GM23248 (cell line): ENCODE measurements around the gene EMC9. TPM values are rescaled to one million over a fixed set of nuclear protein-coding genes. Genes with fewer than 3 reads are reported as not detected.

ENCODE experiments used
- DNase-seq: peaks from one replicate; pipeline ENCODE4 v3.0.0-alpha.2; 2015
- H2AFZ ChIP-seq: fragments of 200-600 bp; sonication (generic); 2 replicates; pipeline ENCODE4 v1.6.1; 2016; ENCODE audit warnings: antibody characterized with exemption
- H3F3A ChIP-seq: fragments of 200-600 bp; sonication (generic); 2 replicates; pipeline ENCODE4 v1.6.1; 2016; ENCODE audit warnings: mild to moderate bottlenecking, antibody characterized with exemption, mixed run types; ENCODE audit not compliant: insufficient read depth
- H3K27ac ChIP-seq: fragments of 200-600 bp; sonication (generic); 2 replicates; pipeline ENCODE4 v1.5.1; 2016; ENCODE audit warnings: mild to moderate bottlenecking
- H3K27me3 ChIP-seq: fragments of 200-600 bp; sonication (generic); replicated peaks from 2 replicates; pipeline ENCODE4 v1.6.1; 2016; ENCODE audit warnings: mild to moderate bottlenecking; ENCODE audit not compliant: insufficient read depth
- H3K36me3 ChIP-seq: fragments of 200-600 bp; sonication (generic); 2 replicates; pipeline ENCODE4 v1.6.1; 2016; ENCODE audit warnings: low read depth, mild to moderate bottlenecking
- H3K4me1 ChIP-seq: fragments of 200-600 bp; sonication (generic); 2 replicates; pipeline ENCODE4 v1.6.1; 2016; ENCODE audit warnings: mild to moderate bottlenecking; ENCODE audit not compliant: insufficient read depth
- H3K4me2 ChIP-seq: fragments of 200-600 bp; sonication (generic); one replicate; pipeline ENCODE4 v1.6.1; 2016; ENCODE audit warnings: mild to moderate bottlenecking; ENCODE audit not compliant: unreplicated experiment
- H3K4me3 ChIP-seq: fragments of 200-600 bp; sonication (generic); 2 replicates; pipeline ENCODE4 v1.5.1; 2016; ENCODE audit warnings: mild to moderate bottlenecking
- H3K79me2 ChIP-seq: fragments of 200-600 bp; sonication (generic); 2 replicates; pipeline ENCODE4 v1.6.1; 2016; ENCODE audit warnings: mild to moderate bottlenecking; ENCODE audit not compliant: insufficient read depth
- H3K9ac ChIP-seq: fragments of 200-600 bp; sonication (generic); 2 replicates; pipeline ENCODE4 v1.6.1; 2016; ENCODE audit warnings: mild to moderate bottlenecking
- H3K9me2 ChIP-seq: fragments of 200-600 bp; sonication (generic); 2 replicates; pipeline ENCODE4 v1.6.1; 2016; ENCODE audit warnings: mixed run types, mild to moderate bottlenecking, moderate library complexity; ENCODE audit not compliant: insufficient read depth
- H3K9me3 ChIP-seq: fragments of 200-600 bp; sonication (generic); one replicate; pipeline ENCODE4 v1.6.1; 2017; ENCODE audit warnings: low read depth
- H4K20me1 ChIP-seq: fragments of 200-600 bp; sonication (generic); 2 replicates; pipeline ENCODE4 v1.6.0; 2016; ENCODE audit not compliant: insufficient read depth
- EZH2 ChIP-seq: fragments of 200-600 bp; sonication (generic); IDR thresholded peaks from 2 replicates; pipeline ENCODE4 v1.6.1; 2018; ENCODE audit warnings: antibody characterized with exemption, mild to moderate bottlenecking; ENCODE audit not compliant: insufficient read depth, poor library complexity, severe bottlenecking
- EZH2phosphoT487 ChIP-seq: fragments of 200-600 bp; sonication (generic); IDR thresholded peaks from 2 replicates; pipeline ENCODE4 v1.6.1; 2018; ENCODE audit warnings: antibody characterized with exemption, moderate library complexity, mild to moderate bottlenecking, low read depth; ENCODE audit not compliant: insufficient read depth
- WGBS, 2 experiments: methylation state at CpG; one replicate each; pipeline ENCODE4 v1.1.6; 2015 to 2017; ENCODE audit warnings: low lambda C conversion rate in 2 of 2, low coverage in 1 of 2; ENCODE audit errors: missing lambda C conversion rate in 2 of 2; 5-methylcytosine and 5-hydroxymethylcytosine counted together
- in situ Hi-C: fragments of 300-500 bp; cut with MboI; formaldehyde crosslinking; loops from 2 replicates; pipeline ENCODE4 v1.15.0; 2020
- polyA plus RNA-seq: library from polyadenylated mRNA; unstranded; fragments of >200 nt; fragmentation: Nextera tagmentation; extraction: Ambion mirVana; gene quantifications from 2 replicates; pipeline ENCODE4 v1.2.1, GENCODE V29; 2016
- total RNA-seq: library from RNA; depleted of rRNA; stranded (reverse); fragments of >200 nt; shearing (Covaris generic); gene quantifications from 2 replicates; pipeline ENCODE4 v1.2.3, GENCODE V29; 2014

Gene EMC9
- total and polyA plus RNA-seq, 2 experiments from 2014 or later: 22.9 to 27.4 TPM

GRCh38 chr14:24165785-24166184 lies 24.4 kb upstream of the EMC9 start:
- Histone ChIP-seq H3K4me3 (no peak overlapping the region), H3K4me2 (no peak overlapping the region), H3F3A (peaks cover 8% of the 10 kb centered on the region), H3K9ac (no peak overlapping the region), H4K20me1 (no peaks in the 10 kb centered on the region), H3K9me3 (no peaks in the 10 kb centered on the region), H3K9me2 (no peaks in the 10 kb centered on the region), H3K79me2 (peaks cover 30% of the 10 kb centered on the region), H3K27ac (no peak overlapping the region), H2AFZ (no peak overlapping the region), H3K27me3 (no peaks in the 10 kb centered on the region), H3K36me3 (peaks cover 38% of the 10 kb centered on the region), H3K4me1 (peaks cover 5% of the 10 kb centered on the region)
- in situ Hi-C loops: no loop called here
- DNase-seq: no peak
- TF ChIP-seq EZH2 (no peak), EZH2phosphoT487 (no peak)
- WGBS, 2 experiments: 94 to 96% methylated on average over 5 of the region's 5 CpGs

- no peaks in the 10 kb centered on the region for H3K9me3 ChIP-seq
- peaks cover 30% of the 10 kb centered on the region for H3K79me2 ChIP-seq
- no peaks in the 10 kb centered on the region for H3K27me3 ChIP-seq
- no peak overlapping the region for H3K9ac ChIP-seq
- peaks cover 5% of the 10 kb centered on the region for H3K4me1 ChIP-seq
- H2AFZ ChIP-seq: no peak overlapping the region
- H3K4me3 ChIP-seq: no peak overlapping the region
- peaks cover 20% of the 10 kb centered on the region for H3F3A ChIP-seq
- H3K9me2 ChIP-seq: no peaks in the 10 kb centered on the region
- DNase-seq: no peak
- no peak overlapping the region for H3K4me2 ChIP-seq
- H3K36me3 ChIP-seq: peaks cover 43% of the 10 kb centered on the region
- no peaks in the 10 kb centered on the region for H4K20me1 ChIP-seq
- 95 to 98% methylated on average over 14 of the region's 14 CpGs for WGBS, 2 experiments
- in situ Hi-C loops: no loop called here
- no peak for TF ChIP-seq EZH2phosphoT487
- no peak for TF ChIP-seq EZH2
- H3K27ac ChIP-seq: no peak overlapping the region
Measured at GRCh38 chr14:24164518-24164991, 23.2 kb upstream of the EMC9 start.

- peak; percentile 67 for DNase-seq
- H3K9me3 ChIP-seq: no peaks in the 10 kb centered on the region
- H4K20me1 ChIP-seq: no peaks in the 10 kb centered on the region
- H3K4me2 ChIP-seq: peak overlapping the region; percentile 94
- peak overlapping the region; percentile 67 for H3K27ac ChIP-seq
- peaks cover 26% of the 10 kb centered on the region for H3F3A ChIP-seq
- H3K79me2 ChIP-seq: peaks cover 30% of the 10 kb centered on the region
- peak overlapping the region; percentile 53; the same call in 1 of the 2 replicates for H2AFZ ChIP-seq
- no peak for TF ChIP-seq EZH2
- no peak for TF ChIP-seq EZH2phosphoT487
- H3K36me3 ChIP-seq: peaks cover 36% of the 10 kb centered on the region
- peak overlapping the region; percentile 88 for H3K9ac ChIP-seq
- H3K27me3 ChIP-seq: no peaks in the 10 kb centered on the region
- H3K4me3 ChIP-seq: peak overlapping the region; percentile 92
- no peaks in the 10 kb centered on the region for H3K9me2 ChIP-seq
- in situ Hi-C loops: no loop called here
- WGBS, 2 experiments: 20 to 21% methylated on average over 8 of the region's 8 CpGs
- H3K4me1 ChIP-seq: peaks cover 5% of the 10 kb centered on the region
Measured at GRCh38 chr14:24162093-24162492, 20.7 kb upstream of the EMC9 start.

GRCh38 chr14:24160850-24161804 lies 19.7 kb upstream of the EMC9 start, which contains the start of gene IRF9:
Gene IRF9 (plus strand): TSS chr14:24161265. CDS start chr14:24162145, 880 bp downstream.
- Histone ChIP-seq H3K9me3 (no peaks in the 10 kb centered on the region), H3K4me3 (peak within 1 kb of the TSS; percentile 92), H2AFZ (peak within 1 kb of the TSS; percentile 53; the same call in 1 of the 2 replicates), H3K4me2 (peak within 1 kb of the TSS; percentile 94), H3K9me2 (no peaks in the 10 kb centered on the region), H3K27me3 (no peaks in the 10 kb centered on the region), H3K9ac (peak within 1 kb of the TSS; percentile 88), H3K4me1 (peaks cover 5% of the 10 kb centered on the region), H3K27ac (peak within 1 kb of the TSS; percentile 67), H3K79me2 (peaks cover 30% of the 10 kb centered on the region), H3K36me3 (peaks cover 30% of the 10 kb centered on the region), H3F3A (peaks cover 30% of the 10 kb centered on the region; the same call in 1 of the 2 replicates), H4K20me1 (no peaks in the 10 kb centered on the region)
- no peak for TF ChIP-seq EZH2phosphoT487
- no peak for TF ChIP-seq EZH2
- 1 to 5% methylated on average over 12 of the region's 12 CpGs for WGBS, 2 experiments
- peak; percentile 92 for DNase-seq
- in situ Hi-C loops: no loop called here
